H1 (cell line): ENCODE results near the gene KLHL18. TPM values are rescaled to one million over a fixed set of nuclear protein-coding genes. Genes with fewer than 3 reads are reported as not detected.
A peak's percentile ranks its signal among the peaks of the same experiment; 100 is the strongest.

ENCODE experiments used
- ASH2L ChIP-seq: fragments of 200-600, 300-600 bp; sonication (generic); IDR thresholded peaks from one replicate; pipeline ENCODE4 v1.7.1; 2017; ENCODE audit warnings: low read length
- BRCA1 ChIP-seq: IDR thresholded peaks from 2 replicates; pipeline ENCODE4 v1.6.1; 2012; ENCODE audit warnings: low read depth, low read length, improper control_type of control experiment
- CHD1 ChIP-seq: IDR thresholded peaks from 2 replicates; pipeline ENCODE4 v1.6.1; 2012; ENCODE audit warnings: low read depth, low read length, improper control_type of control experiment
- EP300 ChIP-seq, 2 experiments: IDR thresholded peaks; 1 replicate in 1 of 2; 2 replicates in 1 of 2; pipeline ENCODE4 v1.6.1; 2011 to 2012; ENCODE audit warnings: low read depth in 2 of 2, low read length in 2 of 2, mild to moderate bottlenecking in 2 of 2, borderline replicate concordance in 1 of 2, inconsistent platforms in 1 of 2, moderate library complexity in 1 of 2
- FOSL1 ChIP-seq: IDR thresholded peaks from 2 replicates; pipeline ENCODE4 v1.6.1; 2011; ENCODE audit warnings: mild to moderate bottlenecking, low read depth, low read length, moderate library complexity; ENCODE audit not compliant: insufficient read depth
- NANOG ChIP-seq: IDR thresholded peaks from 2 replicates; pipeline ENCODE4 v1.6.1; 2011; ENCODE audit warnings: low read length, low read depth, mild to moderate bottlenecking, inconsistent platforms; ENCODE audit not compliant: insufficient read depth, poor library complexity, severe bottlenecking
- NRF1 ChIP-seq: IDR thresholded peaks from 2 replicates; pipeline ENCODE4 v1.6.1; 2011; ENCODE audit warnings: mild to moderate bottlenecking, low read depth, low read length, improper control_type of control experiment
- PHF8 ChIP-seq: fragments of 200-600 bp; sonication (generic); conservative IDR thresholded peaks from 2 replicates; pipeline ENCODE4 v1.7.1; 2012; ENCODE audit warnings: low read depth, mild to moderate bottlenecking, inconsistent platforms, low read length, moderate library complexity
- POLR2A ChIP-seq, 2 experiments: IDR thresholded peaks; 1 replicate in 1 of 2; 2 replicates in 1 of 2; pipeline ENCODE4 v1.6.1; 2011; ENCODE audit warnings: low read depth in 2 of 2, low read length in 2 of 2, mild to moderate bottlenecking in 2 of 2; ENCODE audit errors: control extremely low read depth in 1 of 2
- POU5F1 ChIP-seq: IDR thresholded peaks from 2 replicates; pipeline ENCODE4 v1.6.1; 2011; ENCODE audit warnings: low read depth, mild to moderate bottlenecking, low read length, moderate library complexity
- RAD21 ChIP-seq, 2 experiments: IDR thresholded peaks in 1 of 2; conservative IDR thresholded peaks in 1 of 2; 2 replicates each; pipeline ENCODE4 v1.6.1; 2011; ENCODE audit warnings: low read depth in 2 of 2, low read length in 2 of 2, improper control_type of control experiment in 1 of 2, inconsistent platforms in 1 of 2, mild to moderate bottlenecking in 1 of 2, moderate library complexity in 1 of 2
- RNF2 ChIP-seq: fragments of 200-900, 300-1000 bp; sonication (generic); IDR thresholded peaks from 2 replicates; pipeline ENCODE4 v1.7.1; 2016; ENCODE audit warnings: borderline replicate concordance, low read depth, mild to moderate bottlenecking, antibody characterized with exemption, low read length; ENCODE audit not compliant: poor library complexity, severe bottlenecking; ENCODE audit errors: missing control alignments
- SAP30 ChIP-seq: fragments of 300-600 bp; sonication (generic); IDR thresholded peaks from 2 replicates; pipeline ENCODE4 v1.7.1; 2012; ENCODE audit warnings: low read length, moderate library complexity, mild to moderate bottlenecking, inconsistent platforms; ENCODE audit not compliant: insufficient read depth, insufficient replicate concordance
- SIRT6 ChIP-seq: IDR thresholded peaks from one replicate; pipeline ENCODE4 v1.7.1; 2012; ENCODE audit warnings: low read length, inconsistent platforms
- SIX5 ChIP-seq: IDR thresholded peaks from 2 replicates; pipeline ENCODE4 v1.6.1; 2011; ENCODE audit warnings: mild to moderate bottlenecking, low read depth, low read length
- SRF ChIP-seq: IDR thresholded peaks from 2 replicates; pipeline ENCODE4 v1.6.1; 2011; ENCODE audit warnings: mild to moderate bottlenecking, low read depth, low read length, moderate library complexity
- TAF1 ChIP-seq: IDR thresholded peaks from 2 replicates; pipeline ENCODE4 v1.6.1; 2011; ENCODE audit warnings: mild to moderate bottlenecking, low read depth, low read length
- TAF7 ChIP-seq: optimal IDR thresholded peaks from 2 replicates; pipeline ENCODE3; 2011; ENCODE audit warnings: low read depth, mild to moderate bottlenecking, inconsistent platforms, low read length, moderate library complexity, borderline replicate concordance
- YY1 ChIP-seq: IDR thresholded peaks from 2 replicates; pipeline ENCODE4 v1.6.1; 2011; ENCODE audit warnings: low read depth, mild to moderate bottlenecking, low read length
- ZNF274 ChIP-seq: IDR thresholded peaks from 2 replicates; pipeline ENCODE4 v1.7.0; 2012; ENCODE audit warnings: low read length, borderline replicate concordance; ENCODE audit errors: extremely low read depth
- polyA plus RNA-seq, 7 experiments: library from polyadenylated mRNA; depleted of rRNA in 3 of 7; stranded (reverse) in 5 of 7; unstranded in 2 of 7; fragments of >200 nt in 5 of 7; fragments of 200-250 nt in 2 of 7; gene quantifications; 1 replicate in 5 of 7; 2 replicates in 1 of 7; 4 replicates in 1 of 7; pipeline versions ENCODE4 v1.2.1 to v1.2.3, GENCODE V29; 2011 to 2013; ENCODE audit warnings: missing spikeins in 2 of 7, mixed read lengths in 2 of 7
- total RNA-seq: library from RNA; stranded (reverse); fragmentation: NEBNext Ultra II Directional; extraction: Animal tissue kit (Norgen Biotek cat#: 25700); gene quantifications from 2 replicates; pipeline ENCODE4 v1.2.1, GENCODE V29; 2021
- TF ChIP-seq, protein P1 (sequence below): IDR thresholded peaks from 2 replicates; pipeline ENCODE4 v1.6.1; 2012; ENCODE audit warnings: inconsistent platforms
- TF ChIP-seq, protein P2 (sequence below): IDR thresholded peaks from 2 replicates; pipeline ENCODE4 v1.6.1; 2012; ENCODE audit warnings: low read length, inconsistent platforms

The KLHL18 gene
- total and polyA plus RNA-seq, 2 of the 8 experiments (the other 6 are each of a cell fraction or from before 2014, with no cell fraction given): 19.9 to 31.7 TPM

DNA sequence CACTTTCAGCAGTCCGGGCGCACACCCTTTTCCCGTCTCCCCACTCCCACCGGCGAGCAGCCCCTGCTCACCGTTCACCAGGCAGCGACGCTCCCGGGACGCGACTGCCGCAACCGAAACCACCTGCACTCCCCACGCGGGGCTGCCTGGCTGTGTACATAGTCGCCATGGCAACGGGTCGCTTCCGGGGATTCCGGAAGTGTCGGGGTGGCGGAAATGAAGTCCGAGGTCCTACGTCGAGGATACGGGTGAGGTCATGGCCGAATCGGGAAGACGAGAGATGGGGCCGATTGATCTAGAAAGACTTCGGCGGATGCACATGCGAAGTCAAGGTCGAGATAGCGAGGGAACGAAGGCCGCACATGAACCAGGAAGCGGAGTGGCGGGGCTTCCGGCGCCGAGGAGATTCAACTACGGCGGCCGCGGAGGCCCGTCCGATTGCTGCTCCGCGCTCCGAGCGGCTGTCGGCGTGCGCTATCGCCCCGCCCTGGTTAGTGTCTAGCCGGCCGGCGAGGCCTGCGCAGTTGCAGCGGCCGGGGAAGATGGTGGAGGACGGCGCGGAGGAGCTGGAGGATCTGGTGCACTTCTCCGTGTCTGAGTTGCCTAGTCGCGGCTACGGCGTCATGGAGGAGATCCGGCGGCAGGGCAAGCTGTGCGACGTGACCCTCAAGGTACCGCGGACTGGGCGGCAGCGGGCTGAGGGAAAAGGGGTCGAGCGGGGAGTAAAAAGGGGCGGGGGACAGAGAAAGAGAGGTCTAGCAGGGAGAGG, at the start of gene KLHL18, which contains the start of gene KIF9 (continued):
- no peak for TF ChIP-seq TAF7
- TF ChIP-seq RAD21 (IDR thresholded peaks at IDR 0.05 in 1 of 2, conservative IDR thresholded peaks at IDR 0.05 in 1 of 2; ENCODE audit: low read depth in 2 of 2, low read length in 2 of 2): no peak; a peak in 1 of 4 replicates
- TF ChIP-seq NRF1: peak; percentile 36; the same call in 1 of the 2 replicates
- no peak for TF ChIP-seq POU5F1
- no peak for TF ChIP-seq SRF
- no peak for TF ChIP-seq NANOG
- peak; percentile 64 to 77 for TF ChIP-seq POLR2A (IDR thresholded peaks at IDR 0.05; ENCODE audit: control extremely low read depth in 1 of 2, low read depth in 2 of 2, low read length in 2 of 2)
- TF ChIP-seq SAP30: peak; percentile 87
- TF ChIP-seq, protein P1, sequence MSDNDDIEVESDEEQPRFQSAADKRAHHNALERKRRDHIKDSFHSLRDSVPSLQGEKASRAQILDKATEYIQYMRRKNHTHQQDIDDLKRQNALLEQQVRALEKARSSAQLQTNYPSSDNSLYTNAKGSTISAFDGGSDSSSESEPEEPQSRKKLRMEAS: peak; percentile 73
- TF ChIP-seq FOSL1: no peak
- TF ChIP-seq CHD1: no peak
- no peak for TF ChIP-seq SIRT6
- TF ChIP-seq, protein P2, sequence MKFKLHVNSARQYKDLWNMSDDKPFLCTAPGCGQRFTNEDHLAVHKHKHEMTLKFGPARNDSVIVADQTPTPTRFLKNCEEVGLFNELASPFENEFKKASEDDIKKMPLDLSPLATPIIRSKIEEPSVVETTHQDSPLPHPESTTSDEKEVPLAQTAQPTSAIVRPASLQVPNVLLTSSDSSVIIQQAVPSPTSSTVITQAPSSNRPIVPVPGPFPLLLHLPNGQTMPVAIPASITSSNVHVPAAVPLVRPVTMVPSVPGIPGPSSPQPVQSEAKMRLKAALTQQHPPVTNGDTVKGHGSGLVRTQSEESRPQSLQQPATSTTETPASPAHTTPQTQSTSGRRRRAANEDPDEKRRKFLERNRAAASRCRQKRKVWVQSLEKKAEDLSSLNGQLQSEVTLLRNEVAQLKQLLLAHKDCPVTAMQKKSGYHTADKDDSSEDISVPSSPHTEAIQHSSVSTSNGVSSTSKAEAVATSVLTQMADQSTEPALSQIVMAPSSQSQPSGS: no peak
- no peak for TF ChIP-seq BRCA1
- no peak for TF ChIP-seq RNF2
- peak; percentile 99 for TF ChIP-seq ASH2L
- peak; percentile 87 for TF ChIP-seq PHF8
- TF ChIP-seq EP300 (IDR thresholded peaks at IDR 0.05; ENCODE audit: borderline replicate concordance in 1 of 2, low read depth in 2 of 2, low read length in 2 of 2): no peak; a peak in 1 of 3 replicates
- no peak for TF ChIP-seq SIX5
- TF ChIP-seq ZNF274: no peak
- peak; percentile 72 for TF ChIP-seq TAF1
- peak; percentile 72; the same call in 1 of the 2 replicates for TF ChIP-seq YY1
